Sigmoid colon (tissue), 4 donors: Measurements from ENCODE around the gene CAMK1D.

Experiments
- CTCF ChIP-seq, 4 experiments: fragments of 450-650 bp in 3 of 4; fragments of 200-600 bp in 1 of 4; IDR thresholded peaks; one replicate each; pipeline ENCODE4 v1.5.1; 2016 to 2019; ENCODE audit warnings: antibody characterized with exemption in 4 of 4, mild to moderate bottlenecking in 3 of 4, moderate library complexity in 2 of 4
- EP300 ChIP-seq, 4 donors: sonication (generic); formaldehyde crosslinking; IDR thresholded peaks; one replicate each; pipeline ENCODE4 v1.6.1; 2017; ENCODE audit warnings: antibody characterized with exemption in 4 of 4
- POLR2A ChIP-seq, 2 donors: fragments of 450-650 bp; IDR thresholded peaks; one replicate each; pipeline ENCODE4 v1.6.1; 2016; ENCODE audit warnings: antibody characterized with exemption in 2 of 2, mild to moderate bottlenecking in 2 of 2, moderate library complexity in 2 of 2

GRCh38 chr10:12382157-12382548, 32.8 kb downstream of the CAMK1D start:
- TF ChIP-seq CTCF (IDR thresholded peaks at IDR 0.05) = no peak
- no peak for TF ChIP-seq POLR2A (IDR thresholded peaks at IDR 0.05)
- no peak for TF ChIP-seq EP300 (IDR thresholded peaks at IDR 0.05)
